ENCODE results near the gene ROR1. TPM values are rescaled to one million over a fixed set of nuclear protein-coding genes. Genes with fewer than 3 reads are reported as not detected.

Gene ROR1
- total RNA-seq, 3 donors from 2014 or later, result 3.1 to 19.8 (median 3.4) TPM

DNA sequence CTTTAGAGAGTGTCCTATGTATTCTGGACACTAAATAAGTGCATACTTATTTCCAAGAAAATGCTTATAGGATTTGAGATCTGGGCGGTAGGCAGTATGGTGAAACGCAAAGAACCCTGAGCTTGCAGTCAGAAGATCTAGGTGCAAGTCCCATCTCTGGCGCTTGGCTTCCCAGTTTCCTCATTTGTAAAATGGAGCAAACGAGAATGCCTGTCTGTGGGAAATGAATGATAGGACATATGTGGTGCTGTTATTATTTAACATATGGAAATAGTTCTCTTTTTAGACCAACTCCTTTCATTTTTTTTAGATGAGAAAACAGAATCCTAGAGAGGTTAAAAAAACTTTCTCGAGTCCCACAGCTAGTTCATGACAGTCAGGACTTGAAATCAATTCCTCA is 25.2 kb upstream of the ROR1 start:
- Histone ChIP-seq H3K4me1 (ENCODE audit: low read depth) (no peaks in the 10 kb centered on the region), H3K9me3 (no peaks in the 10 kb centered on the region), H3K4me3 (no peak overlapping the region), H3K36me3 (ENCODE audit: low read depth) (no peaks in the 10 kb centered on the region)
- DNase-seq, result no peak
- TF ChIP-seq CTCF (IDR thresholded peaks at IDR 0.05), result no peak
- ATAC-seq, result no peak
- intact Hi-C loops (cut with DNase I, micrococcal nuclease), result no loop called here

DNA sequence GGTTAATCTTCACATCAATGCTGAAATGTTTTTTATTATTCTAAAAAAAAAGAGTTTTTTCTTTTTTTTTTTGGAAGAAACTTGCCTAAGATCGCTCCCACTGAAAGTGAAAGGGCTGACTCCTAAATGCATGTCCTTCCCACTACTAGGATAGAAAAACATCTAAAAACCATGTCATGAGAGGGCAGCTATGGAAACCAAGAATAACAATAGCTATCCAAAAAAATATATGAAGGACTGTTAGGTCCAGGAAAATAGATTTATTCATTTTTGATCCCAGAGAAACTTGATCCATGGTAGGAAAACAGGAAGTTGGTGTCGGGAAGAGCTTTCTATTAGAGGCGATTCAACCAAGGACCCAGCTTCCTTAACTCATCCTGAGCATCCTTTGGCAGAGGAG is 23.1 kb upstream of the ROR1 start:
- intact Hi-C loops (cut with DNase I, micrococcal nuclease), result no loop called here

DNA sequence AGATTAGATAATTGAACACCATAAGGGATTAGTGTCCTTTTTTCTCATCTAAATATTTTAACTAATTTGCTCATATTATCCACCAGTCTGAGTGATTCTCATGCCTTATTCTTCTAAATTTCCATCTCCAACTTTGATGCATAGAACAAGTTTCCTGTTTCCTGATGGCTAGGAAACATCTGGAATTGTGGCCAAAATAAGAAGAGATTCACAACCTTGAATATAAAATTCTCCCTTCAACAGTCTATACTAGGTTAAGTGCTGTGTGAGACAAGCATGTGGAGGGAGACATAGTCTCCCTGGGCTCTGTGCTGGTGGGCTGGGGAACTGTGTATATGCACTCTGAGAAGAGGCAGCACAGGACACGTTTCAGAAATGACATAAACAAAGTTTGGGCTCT is 21.6 kb upstream of the ROR1 start:
- Histone ChIP-seq H3K4me3 (no peak overlapping the region), H3K36me3 (ENCODE audit: low read depth) (no peaks in the 10 kb centered on the region), H3K9me3 (no peaks in the 10 kb centered on the region), H3K4me1 (ENCODE audit: low read depth) (no peaks in the 10 kb centered on the region)
- ATAC-seq (no peak), DNase-seq (no peak)
- TF ChIP-seq CTCF (IDR thresholded peaks at IDR 0.05), result no peak
- intact Hi-C loops (cut with DNase I, micrococcal nuclease), result no loop called here

More for the DNA sequence above, 23.1 kb upstream of the ROR1 start:
- Histone ChIP-seq H3K36me3 (ENCODE audit: low read depth) (no peaks in the 10 kb centered on the region), H3K4me3 (no peak overlapping the region), H3K9me3 (no peaks in the 10 kb centered on the region), H3K4me1 (ENCODE audit: low read depth) (no peaks in the 10 kb centered on the region)
- TF ChIP-seq CTCF (IDR thresholded peaks at IDR 0.05), result no peak
- no peak for DNase-seq
- no peak for ATAC-seq

DNA sequence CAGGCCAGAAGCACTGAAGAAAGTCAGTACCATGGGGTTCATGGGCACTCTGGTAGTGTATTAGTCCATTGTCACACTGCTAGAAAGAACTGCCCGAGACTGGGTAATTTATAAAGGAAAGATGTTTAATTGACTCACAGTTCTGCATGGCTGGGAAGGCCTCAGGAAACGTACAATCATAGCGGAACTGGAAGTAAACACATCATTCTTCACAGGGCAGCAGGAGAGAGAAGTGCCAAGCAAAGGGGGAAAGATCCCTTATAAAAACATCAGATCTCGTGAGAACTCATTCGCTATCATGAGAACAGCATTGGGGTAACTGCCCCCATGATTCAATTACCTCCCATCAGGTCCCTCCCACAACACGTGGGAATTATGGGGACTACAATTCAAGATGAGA is 20.2 kb upstream of the ROR1 start:
- Histone ChIP-seq H3K4me1 (ENCODE audit: low read depth) (peaks cover 7% of the 10 kb centered on the region), H3K9me3 (no peaks in the 10 kb centered on the region), H3K4me3 (no peak overlapping the region), H3K36me3 (ENCODE audit: low read depth) (no peaks in the 10 kb centered on the region)
- ATAC-seq (no peak), DNase-seq (no peak)
- no peak for TF ChIP-seq CTCF (IDR thresholded peaks at IDR 0.05)
- intact Hi-C loops (cut with DNase I, micrococcal nuclease), result no loop called here

DNA sequence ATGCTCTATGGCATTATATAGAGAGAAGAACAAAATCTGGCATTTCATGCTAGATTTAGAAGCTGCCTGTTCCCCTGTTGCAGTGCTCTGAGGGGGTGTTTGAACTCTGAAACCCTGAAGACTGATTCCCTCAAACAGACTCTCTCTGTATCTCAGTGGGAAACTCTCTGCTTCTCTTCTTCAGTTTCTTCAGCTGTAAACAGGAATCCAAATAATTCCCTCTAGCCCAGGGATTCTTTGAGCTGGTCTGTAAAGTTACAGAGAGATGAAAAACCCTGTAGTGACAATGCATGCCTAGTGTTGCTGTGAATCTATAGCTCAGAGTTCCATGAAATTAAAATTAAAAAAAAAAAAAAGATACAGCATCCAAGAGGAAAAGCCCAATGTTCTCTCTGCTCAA is 17.0 kb upstream of the ROR1 start:
- Histone ChIP-seq H3K4me3 (no peak overlapping the region), H3K4me1 (ENCODE audit: low read depth) (peaks cover 7% of the 10 kb centered on the region), H3K9me3 (no peaks in the 10 kb centered on the region), H3K36me3 (ENCODE audit: low read depth) (no peaks in the 10 kb centered on the region)
- no peak for TF ChIP-seq CTCF (IDR thresholded peaks at IDR 0.05)
- ATAC-seq (no peak), DNase-seq (no peak)
- intact Hi-C loops (cut with DNase I, micrococcal nuclease), result no loop called here

DNA sequence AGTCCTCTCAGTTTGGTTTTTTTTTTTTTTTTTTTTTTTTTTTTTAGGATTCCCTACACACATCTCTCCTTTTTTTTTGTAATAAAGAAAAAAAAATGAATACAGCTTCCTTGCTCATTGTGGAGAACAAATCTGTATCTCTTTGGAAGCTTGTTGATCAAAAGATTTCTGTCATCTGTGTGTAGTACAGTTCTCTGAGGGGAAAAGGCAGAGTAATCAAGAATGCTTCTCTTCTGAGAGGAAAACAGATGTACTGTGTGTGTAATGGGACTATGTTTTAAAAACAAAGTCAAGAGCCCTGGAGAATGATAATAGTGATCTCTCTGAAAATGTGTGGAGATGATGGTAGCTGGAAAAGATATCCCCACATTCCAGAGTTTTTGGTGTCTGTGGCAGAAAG is 16.5 kb upstream of the ROR1 start:
- Histone ChIP-seq H3K36me3 (ENCODE audit: low read depth) (no peaks in the 10 kb centered on the region), H3K9me3 (no peaks in the 10 kb centered on the region), H3K4me1 (ENCODE audit: low read depth) (peaks cover 7% of the 10 kb centered on the region), H3K4me3 (no peak overlapping the region)
- no peak for DNase-seq
- intact Hi-C loops (cut with DNase I, micrococcal nuclease), result no loop called here
- no peak for ATAC-seq
- TF ChIP-seq CTCF (IDR thresholded peaks at IDR 0.05), result no peak

Data from mucosa of descending colon (tissue), 3 donors.